ENCODE results near the gene TMEM31. TPM values are rescaled to one million over a fixed set of nuclear protein-coding genes. Genes with fewer than 3 reads are reported as not detected.

The TMEM31 gene
- total and polyA plus RNA-seq, 10 of the 15 experiments (the other 5 are each of a cell fraction or from before 2014, with no cell fraction given): 0.18 TPM; not detected in 9

- TF ChIP-seq ZBTB40 (IDR thresholded peaks at IDR 0.05; ENCODE audit: borderline replicate concordance): no peak
- no peak for TF ChIP-seq FOXK2 (IDR thresholded peaks at IDR 0.05)
- TF ChIP-seq, protein P1, sequence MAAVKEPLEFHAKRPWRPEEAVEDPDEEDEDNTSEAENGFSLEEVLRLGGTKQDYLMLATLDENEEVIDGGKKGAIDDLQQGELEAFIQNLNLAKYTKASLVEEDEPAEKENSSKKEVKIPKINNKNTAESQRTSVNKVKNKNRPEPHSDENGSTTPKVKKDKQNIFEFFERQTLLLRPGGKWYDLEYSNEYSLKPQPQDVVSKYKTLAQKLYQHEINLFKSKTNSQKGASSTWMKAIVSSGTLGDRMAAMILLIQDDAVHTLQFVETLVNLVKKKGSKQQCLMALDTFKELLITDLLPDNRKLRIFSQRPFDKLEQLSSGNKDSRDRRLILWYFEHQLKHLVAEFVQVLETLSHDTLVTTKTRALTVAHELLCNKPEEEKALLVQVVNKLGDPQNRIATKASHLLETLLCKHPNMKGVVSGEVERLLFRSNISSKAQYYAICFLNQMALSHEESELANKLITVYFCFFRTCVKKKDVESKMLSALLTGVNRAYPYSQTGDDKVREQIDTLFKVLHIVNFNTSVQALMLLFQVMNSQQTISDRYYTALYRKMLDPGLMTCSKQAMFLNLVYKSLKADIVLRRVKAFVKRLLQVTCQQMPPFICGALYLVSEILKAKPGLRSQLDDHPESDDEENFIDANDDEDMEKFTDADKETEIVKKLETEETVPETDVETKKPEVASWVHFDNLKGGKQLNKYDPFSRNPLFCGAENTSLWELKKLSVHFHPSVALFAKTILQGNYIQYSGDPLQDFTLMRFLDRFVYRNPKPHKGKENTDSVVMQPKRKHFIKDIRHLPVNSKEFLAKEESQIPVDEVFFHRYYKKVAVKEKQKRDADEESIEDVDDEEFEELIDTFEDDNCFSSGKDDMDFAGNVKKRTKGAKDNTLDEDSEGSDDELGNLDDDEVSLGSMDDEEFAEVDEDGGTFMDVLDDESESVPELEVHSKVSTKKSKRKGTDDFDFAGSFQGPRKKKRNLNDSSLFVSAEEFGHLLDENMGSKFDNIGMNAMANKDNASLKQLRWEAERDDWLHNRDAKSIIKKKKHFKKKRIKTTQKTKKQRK (IDR thresholded peaks at IDR 0.05; ENCODE audit: low read depth, low read length): no peak
These were observed 31.2 kb downstream of the TMEM31 start (continued) for GRCh38 chrX:103741879-103742278.

DNA sequence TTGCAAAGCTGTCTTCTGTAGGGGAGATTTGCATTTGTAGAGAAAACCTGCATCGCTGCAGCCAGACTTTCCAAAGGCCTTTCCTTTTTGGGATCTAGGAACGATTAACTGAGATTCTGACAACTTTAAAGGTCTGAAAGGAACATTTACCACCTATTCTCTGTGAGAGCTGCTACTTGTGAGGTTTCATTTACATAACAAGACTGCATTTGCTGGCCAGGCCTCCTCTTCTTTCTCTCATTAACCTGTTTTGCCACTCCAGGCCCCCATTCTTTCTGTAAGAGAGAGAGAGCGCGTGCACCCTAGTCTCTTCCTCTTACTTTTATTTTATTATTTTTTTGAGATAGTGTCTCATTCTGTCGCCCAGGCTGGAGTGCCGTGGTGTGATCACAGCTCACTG is 31.6 kb downstream of the TMEM31 start:
- Histone ChIP-seq H3K79me2 (ENCODE audit: control insufficient read depth, insufficient read depth, low read length) (no peaks in the 10 kb centered on the region), H3K27me3 (replicated peaks in 1 of 2; ENCODE audit: control insufficient read depth in 2 of 2, insufficient read depth in 2 of 2, low read length in 1 of 2) (no peaks in the 10 kb centered on the region), H4K20me1 (ENCODE audit: control insufficient read depth, insufficient read depth) (no peaks in the 10 kb centered on the region), H3K9me3 (replicated peaks; ENCODE audit: control insufficient read depth, insufficient read depth, low read length) (no peaks in the 10 kb centered on the region), H3K9ac (ENCODE audit: control insufficient read depth, insufficient read depth, low read length) (no peak overlapping the region), H3K27ac (ENCODE audit: control insufficient read depth, insufficient read depth) (no peak overlapping the region), H3K4me1 (ENCODE audit: control insufficient read depth, insufficient read depth, low read length) (no peaks in the 10 kb centered on the region), H2AFZ (ENCODE audit: control insufficient read depth, low read depth, low read length) (no peak overlapping the region), H3K36me3 (ENCODE audit: control insufficient read depth in 2 of 2, insufficient read depth in 2 of 2, low read length in 1 of 2) (no peaks in the 10 kb centered on the region), H3K4me3 (no peak overlapping the region), H3K4me2 (ENCODE audit: control insufficient read depth, insufficient read depth) (no peak overlapping the region)
- ChIA-PET SMC1A (ENCODE audit: uncharacterized antibody, unreplicated experiment) (interaction anchor here (1.0 kb wide), 1 partner anchor 209 kb away, joined by 3 read pairs; no protein-coding TSS in a partner anchor), RAD21 (ENCODE audit: unreplicated experiment) (no interaction called here), CTCF (no interaction called here), POLR2A (no interaction called here)
- in situ Hi-C loops (cut with MboI) (no loop called here), intact Hi-C loops (cut with micrococcal nuclease; ENCODE audit: unreplicated experiment) (no loop called here)
- DNase-seq (ENCODE audit: low read depth, low spot score): no peak
- WGBS (ENCODE audit: insufficient coverage, insufficient replicate concordance, low lambda C conversion rate, missing lambda C conversion rate): 59% methylated on average over 6 of the region's 6 CpGs
- BruUV-seq (replicated peaks): no TSS peak
- FAIRE-seq: no peak
- ATAC-seq: no peak
- TF ChIP-seq, protein P2, sequence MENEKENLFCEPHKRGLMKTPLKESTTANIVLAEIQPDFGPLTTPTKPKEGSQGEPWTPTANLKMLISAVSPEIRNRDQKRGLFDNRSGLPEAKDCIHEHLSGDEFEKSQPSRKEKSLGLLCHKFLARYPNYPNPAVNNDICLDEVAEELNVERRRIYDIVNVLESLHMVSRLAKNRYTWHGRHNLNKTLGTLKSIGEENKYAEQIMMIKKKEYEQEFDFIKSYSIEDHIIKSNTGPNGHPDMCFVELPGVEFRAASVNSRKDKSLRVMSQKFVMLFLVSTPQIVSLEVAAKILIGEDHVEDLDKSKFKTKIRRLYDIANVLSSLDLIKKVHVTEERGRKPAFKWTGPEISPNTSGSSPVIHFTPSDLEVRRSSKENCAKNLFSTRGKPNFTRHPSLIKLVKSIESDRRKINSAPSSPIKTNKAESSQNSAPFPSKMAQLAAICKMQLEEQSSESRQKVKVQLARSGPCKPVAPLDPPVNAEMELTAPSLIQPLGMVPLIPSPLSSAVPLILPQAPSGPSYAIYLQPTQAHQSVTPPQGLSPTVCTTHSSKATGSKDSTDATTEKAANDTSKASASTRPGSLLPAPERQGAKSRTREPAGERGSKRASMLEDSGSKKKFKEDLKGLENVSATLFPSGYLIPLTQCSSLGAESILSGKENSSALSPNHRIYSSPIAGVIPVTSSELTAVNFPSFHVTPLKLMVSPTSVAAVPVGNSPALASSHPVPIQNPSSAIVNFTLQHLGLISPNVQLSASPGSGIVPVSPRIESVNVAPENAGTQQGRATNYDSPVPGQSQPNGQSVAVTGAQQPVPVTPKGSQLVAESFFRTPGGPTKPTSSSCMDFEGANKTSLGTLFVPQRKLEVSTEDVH (IDR thresholded peaks at IDR 0.05; ENCODE audit: low read depth, partially characterized antibody): no peak
- TF ChIP-seq CHD1 (IDR thresholded peaks at IDR 0.05; ENCODE audit: low read depth, low read length) (no peak), CBX5 (IDR thresholded peaks at IDR 0.05; ENCODE audit: low read depth) (no peak), RAD21 (IDR thresholded peaks at IDR 0.05; ENCODE audit: insufficient read depth, low read depth, low read length) (no peak)
- TF ChIP-seq, protein P3, sequence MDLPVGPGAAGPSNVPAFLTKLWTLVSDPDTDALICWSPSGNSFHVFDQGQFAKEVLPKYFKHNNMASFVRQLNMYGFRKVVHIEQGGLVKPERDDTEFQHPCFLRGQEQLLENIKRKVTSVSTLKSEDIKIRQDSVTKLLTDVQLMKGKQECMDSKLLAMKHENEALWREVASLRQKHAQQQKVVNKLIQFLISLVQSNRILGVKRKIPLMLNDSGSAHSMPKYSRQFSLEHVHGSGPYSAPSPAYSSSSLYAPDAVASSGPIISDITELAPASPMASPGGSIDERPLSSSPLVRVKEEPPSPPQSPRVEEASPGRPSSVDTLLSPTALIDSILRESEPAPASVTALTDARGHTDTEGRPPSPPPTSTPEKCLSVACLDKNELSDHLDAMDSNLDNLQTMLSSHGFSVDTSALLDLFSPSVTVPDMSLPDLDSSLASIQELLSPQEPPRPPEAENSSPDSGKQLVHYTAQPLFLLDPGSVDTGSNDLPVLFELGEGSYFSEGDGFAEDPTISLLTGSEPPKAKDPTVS (IDR thresholded peaks at IDR 0.05; ENCODE audit: low read depth, low read length): no peak

Measured in GM12878 (cell line).